ENCODE results near the gene CNTNAP2. TPM values are rescaled to one million over a fixed set of nuclear protein-coding genes. Genes with fewer than 3 reads are reported as not detected.

CNTNAP2 gene
- total and polyA plus RNA-seq, 2 of the 13 experiments (the other 11 are each of a cell fraction or from before 2014, with no cell fraction given), result 0.40 to 0.42 TPM

DNA sequence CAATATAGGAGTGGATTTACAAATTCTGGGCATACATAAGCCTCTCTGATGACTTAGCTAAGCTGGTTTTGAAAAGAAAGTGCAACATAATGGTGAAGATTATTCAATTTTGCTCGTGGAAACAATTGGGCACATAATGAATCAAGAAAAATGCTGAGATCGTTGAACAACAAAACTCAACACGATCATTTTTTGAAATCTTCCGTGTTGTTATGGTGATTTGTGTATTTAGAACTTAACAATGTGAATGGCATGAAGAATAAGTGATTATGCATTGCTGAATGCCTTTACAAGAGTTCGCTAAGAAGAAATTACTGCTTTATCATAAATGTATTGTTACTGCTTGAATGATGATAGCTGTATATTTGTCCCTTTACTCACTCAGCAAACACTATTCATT lies 875.0 kb downstream of the CNTNAP2 start:
- Histone ChIP-seq H3K36me3 (replicated peaks in 1 of 2; ENCODE audit: control insufficient read depth in 1 of 2, insufficient read depth in 2 of 2, low read length in 2 of 2) (no peaks in the 10 kb centered on the region), H4K20me1 (ENCODE audit: insufficient read depth, low read length) (no peaks in the 10 kb centered on the region; the same call in 1 of the 2 replicates), H2AFZ (ENCODE audit: low read length) (no peak overlapping the region), H3K79me2 (ENCODE audit: insufficient read depth, low read length) (no peaks in the 10 kb centered on the region), H3K27me3 (ENCODE audit: control insufficient read depth in 1 of 2, insufficient read depth in 2 of 2, low read length in 2 of 2) (no peaks in the 10 kb centered on the region), H3K27ac (ENCODE audit: extremely low read length, insufficient read depth, low read length) (no peak overlapping the region), H3K9ac (ENCODE audit: insufficient read depth, low read depth, low read length) (no peak overlapping the region), H3K4me2 (ENCODE audit: low read depth, low read length) (no peak overlapping the region), H3K4me1 (ENCODE audit: insufficient read depth, low read length) (no peaks in the 10 kb centered on the region), H3K4me3 (replicated peaks in 1 of 3; ENCODE audit: insufficient read depth in 1 of 3, low read depth in 2 of 3, low read length in 3 of 3) (no peak overlapping the region), H3K9me3 (ENCODE audit: low read length) (peaks cover 83% of the 10 kb centered on the region)
- intact Hi-C loops (cut with micrococcal nuclease; ENCODE audit: unreplicated experiment) (no loop called here), in situ Hi-C loops (cut with HindIII; ENCODE audit: extremely low pct_ligation_motif_present, low pct_unique_long_range_greater_than_20kb) (no loop called here)
- POLR2A ChIA-PET, result no interaction called here
- BruUV-seq (replicated peaks), result no TSS peak
- WGBS (ENCODE audit: low lambda C conversion rate), result 4% methylated on average over 5 of the region's 5 CpGs
- FAIRE-seq (no peak), DNase-seq (ENCODE audit: low spot score) (no peak), ATAC-seq (no peak)
- CTCF ChIA-PET (ENCODE audit: low intra/inter-chr PET ratio, low total read pairs), result no interaction called here
- TF ChIP-seq, protein P1, sequence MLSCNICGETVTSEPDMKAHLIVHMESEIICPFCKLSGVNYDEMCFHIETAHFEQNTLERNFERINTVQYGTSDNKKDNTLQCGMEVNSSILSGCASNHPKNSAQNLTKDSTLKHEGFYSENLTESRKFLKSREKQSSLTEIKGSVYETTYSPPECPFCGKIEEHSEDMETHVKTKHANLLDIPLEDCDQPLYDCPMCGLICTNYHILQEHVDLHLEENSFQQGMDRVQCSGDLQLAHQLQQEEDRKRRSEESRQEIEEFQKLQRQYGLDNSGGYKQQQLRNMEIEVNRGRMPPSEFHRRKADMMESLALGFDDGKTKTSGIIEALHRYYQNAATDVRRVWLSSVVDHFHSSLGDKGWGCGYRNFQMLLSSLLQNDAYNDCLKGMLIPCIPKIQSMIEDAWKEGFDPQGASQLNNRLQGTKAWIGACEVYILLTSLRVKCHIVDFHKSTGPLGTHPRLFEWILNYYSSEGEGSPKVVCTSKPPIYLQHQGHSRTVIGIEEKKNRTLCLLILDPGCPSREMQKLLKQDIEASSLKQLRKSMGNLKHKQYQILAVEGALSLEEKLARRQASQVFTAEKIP (CRISPR knock-in tag; IDR thresholded peaks at IDR 0.05; ENCODE audit: borderline replicate concordance), result no peak
- TF ChIP-seq NFE2L2 (IDR thresholded peaks at IDR 0.05; ENCODE audit: low read length) (no peak), JARID2 (CRISPR knock-in tag; IDR thresholded peaks at IDR 0.05; ENCODE audit: insufficient replicate concordance) (no peak), IRX3 (CRISPR knock-in tag; IDR thresholded peaks at IDR 0.05; ENCODE audit: borderline replicate concordance, low read depth) (no peak), ZNF7 (CRISPR knock-in tag; IDR thresholded peaks at IDR 0.05) (no peak), ZNF256 (CRISPR knock-in tag; conservative IDR thresholded peaks at IDR 0.05) (no peak), SRY (CRISPR knock-in tag; IDR thresholded peaks at IDR 0.05) (no peak), AGO1 (IDR thresholded peaks at IDR 0.05; ENCODE audit: low read depth, low read length, poor library complexity, severe bottlenecking) (no peak), POLR2AphosphoS5 (IDR thresholded peaks at IDR 0.05; ENCODE audit: low read depth, low read length) (no peak), JDP2 (CRISPR knock-in tag; IDR thresholded peaks at IDR 0.05; ENCODE audit: borderline replicate concordance) (no peak), ZNF343 (CRISPR knock-in tag; IDR thresholded peaks at IDR 0.05) (no peak), ZNF350 (CRISPR knock-in tag; IDR thresholded peaks at IDR 0.05; ENCODE audit: borderline replicate concordance, low read depth) (no peak), CENPX (CRISPR knock-in tag; IDR thresholded peaks at IDR 0.05) (no peak), ZNF234 (CRISPR knock-in tag; conservative IDR thresholded peaks at IDR 0.05) (no peak), TP53 (CRISPR knock-in tag; conservative IDR thresholded peaks at IDR 0.05) (no peak), SIX4 (CRISPR knock-in tag; IDR thresholded peaks at IDR 0.05) (no peak), ELF1 (CRISPR knock-in tag; IDR thresholded peaks at IDR 0.05) (no peak)
- TF ChIP-seq, protein P2, sequence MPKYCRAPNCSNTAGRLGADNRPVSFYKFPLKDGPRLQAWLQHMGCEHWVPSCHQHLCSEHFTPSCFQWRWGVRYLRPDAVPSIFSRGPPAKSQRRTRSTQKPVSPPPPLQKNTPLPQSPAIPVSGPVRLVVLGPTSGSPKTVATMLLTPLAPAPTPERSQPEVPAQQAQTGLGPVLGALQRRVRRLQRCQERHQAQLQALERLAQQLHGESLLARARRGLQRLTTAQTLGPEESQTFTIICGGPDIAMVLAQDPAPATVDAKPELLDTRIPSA (CRISPR knock-in tag; IDR thresholded peaks at IDR 0.05; ENCODE audit: borderline replicate concordance), result no peak
- TF ChIP-seq, protein P3, sequence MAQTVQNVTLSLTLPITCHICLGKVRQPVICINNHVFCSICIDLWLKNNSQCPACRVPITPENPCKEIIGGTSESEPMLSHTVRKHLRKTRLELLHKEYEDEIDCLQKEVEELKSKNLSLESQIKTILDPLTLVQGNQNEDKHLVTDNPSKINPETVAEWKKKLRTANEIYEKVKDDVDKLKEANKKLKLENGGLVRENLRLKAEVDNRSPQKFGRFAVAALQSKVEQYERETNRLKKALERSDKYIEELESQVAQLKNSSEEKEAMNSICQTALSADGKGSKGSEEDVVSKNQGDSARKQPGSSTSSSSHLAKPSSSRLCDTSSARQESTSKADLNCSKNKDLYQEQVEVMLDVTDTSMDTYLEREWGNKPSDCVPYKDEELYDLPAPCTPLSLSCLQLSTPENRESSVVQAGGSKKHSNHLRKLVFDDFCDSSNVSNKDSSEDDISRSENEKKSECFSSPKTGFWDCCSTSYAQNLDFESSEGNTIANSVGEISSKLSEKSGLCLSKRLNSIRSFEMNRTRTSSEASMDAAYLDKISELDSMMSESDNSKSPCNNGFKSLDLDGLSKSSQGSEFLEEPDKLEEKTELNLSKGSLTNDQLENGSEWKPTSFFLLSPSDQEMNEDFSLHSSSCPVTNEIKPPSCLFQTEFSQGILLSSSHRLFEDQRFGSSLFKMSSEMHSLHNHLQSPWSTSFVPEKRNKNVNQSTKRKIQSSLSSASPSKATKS (CRISPR knock-in tag; IDR thresholded peaks at IDR 0.05), result no peak
